Measurements from ENCODE around the gene HOXB2. TPM values are rescaled to one million over a fixed set of nuclear protein-coding genes. Genes with fewer than 3 reads are reported as not detected.

HOXB2 gene
- total and polyA plus RNA-seq, 9 of the 15 experiments (the other 6 are each of a cell fraction or from before 2014, with no cell fraction given): 2.1 to 97.7 (median 21.2) TPM

DNA sequence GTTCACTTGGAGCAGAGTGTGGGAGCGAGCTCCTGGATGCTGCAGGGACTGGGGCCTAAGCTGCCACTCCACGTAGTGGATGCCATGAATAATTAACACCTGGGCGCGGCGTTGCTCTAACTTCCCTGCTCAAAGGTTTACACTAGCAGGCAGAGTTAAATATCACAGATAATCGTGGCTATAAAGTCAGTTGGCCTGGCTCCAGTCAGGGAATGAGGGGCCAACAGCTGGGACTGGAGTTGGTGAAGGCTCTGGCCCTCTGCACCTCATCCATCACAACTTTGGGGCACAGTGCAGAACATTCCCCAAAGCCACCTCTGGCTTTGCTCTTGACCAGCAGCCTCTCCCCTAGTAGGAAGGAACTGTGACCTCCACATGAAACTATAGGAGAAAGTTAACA is 22.3 kb upstream of the HOXB2 start (continued):
- TF ChIP-seq IRF1 (CRISPR knock-in tag; IDR thresholded peaks at IDR 0.05; ENCODE audit: borderline replicate concordance) (no peak), NFIX (CRISPR knock-in tag; IDR thresholded peaks at IDR 0.05; ENCODE audit: low read depth) (no peak), PTRF (tag; IDR thresholded peaks at IDR 0.05) (no peak), TCF3 (CRISPR knock-in tag; IDR thresholded peaks at IDR 0.05) (no peak)
- TF ChIP-seq, protein P1, sequence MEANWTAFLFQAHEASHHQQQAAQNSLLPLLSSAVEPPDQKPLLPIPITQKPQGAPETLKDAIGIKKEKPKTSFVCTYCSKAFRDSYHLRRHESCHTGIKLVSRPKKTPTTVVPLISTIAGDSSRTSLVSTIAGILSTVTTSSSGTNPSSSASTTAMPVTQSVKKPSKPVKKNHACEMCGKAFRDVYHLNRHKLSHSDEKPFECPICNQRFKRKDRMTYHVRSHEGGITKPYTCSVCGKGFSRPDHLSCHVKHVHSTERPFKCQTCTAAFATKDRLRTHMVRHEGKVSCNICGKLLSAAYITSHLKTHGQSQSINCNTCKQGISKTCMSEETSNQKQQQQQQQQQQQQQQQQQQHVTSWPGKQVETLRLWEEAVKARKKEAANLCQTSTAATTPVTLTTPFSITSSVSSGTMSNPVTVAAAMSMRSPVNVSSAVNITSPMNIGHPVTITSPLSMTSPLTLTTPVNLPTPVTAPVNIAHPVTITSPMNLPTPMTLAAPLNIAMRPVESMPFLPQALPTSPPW (CRISPR knock-in tag; IDR thresholded peaks at IDR 0.05): no peak
- TF ChIP-seq, protein P2, sequence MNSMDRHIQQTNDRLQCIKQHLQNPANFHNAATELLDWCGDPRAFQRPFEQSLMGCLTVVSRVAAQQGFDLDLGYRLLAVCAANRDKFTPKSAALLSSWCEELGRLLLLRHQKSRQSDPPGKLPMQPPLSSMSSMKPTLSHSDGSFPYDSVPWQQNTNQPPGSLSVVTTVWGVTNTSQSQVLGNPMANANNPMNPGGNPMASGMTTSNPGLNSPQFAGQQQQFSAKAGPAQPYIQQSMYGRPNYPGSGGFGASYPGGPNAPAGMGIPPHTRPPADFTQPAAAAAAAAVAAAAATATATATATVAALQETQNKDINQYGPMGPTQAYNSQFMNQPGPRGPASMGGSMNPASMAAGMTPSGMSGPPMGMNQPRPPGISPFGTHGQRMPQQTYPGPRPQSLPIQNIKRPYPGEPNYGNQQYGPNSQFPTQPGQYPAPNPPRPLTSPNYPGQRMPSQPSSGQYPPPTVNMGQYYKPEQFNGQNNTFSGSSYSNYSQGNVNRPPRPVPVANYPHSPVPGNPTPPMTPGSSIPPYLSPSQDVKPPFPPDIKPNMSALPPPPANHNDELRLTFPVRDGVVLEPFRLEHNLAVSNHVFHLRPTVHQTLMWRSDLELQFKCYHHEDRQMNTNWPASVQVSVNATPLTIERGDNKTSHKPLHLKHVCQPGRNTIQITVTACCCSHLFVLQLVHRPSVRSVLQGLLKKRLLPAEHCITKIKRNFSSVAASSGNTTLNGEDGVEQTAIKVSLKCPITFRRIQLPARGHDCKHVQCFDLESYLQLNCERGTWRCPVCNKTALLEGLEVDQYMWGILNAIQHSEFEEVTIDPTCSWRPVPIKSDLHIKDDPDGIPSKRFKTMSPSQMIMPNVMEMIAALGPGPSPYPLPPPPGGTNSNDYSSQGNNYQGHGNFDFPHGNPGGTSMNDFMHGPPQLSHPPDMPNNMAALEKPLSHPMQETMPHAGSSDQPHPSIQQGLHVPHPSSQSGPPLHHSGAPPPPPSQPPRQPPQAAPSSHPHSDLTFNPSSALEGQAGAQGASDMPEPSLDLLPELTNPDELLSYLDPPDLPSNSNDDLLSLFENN (IDR thresholded peaks at IDR 0.05; ENCODE audit: low read depth in 2 of 2, low read length in 2 of 2): no peak
